NCI-H524 treated with DMSO at 0.1 percent for 48 hours (cell line): ENCODE data around the gene AGER.
"Not testable (repeated sequence)": the region's sequence is repeated elsewhere in the genome, so short reads cannot be mapped to it uniquely, and the experiment has no call there.

Source experiments
- DNase-seq: peaks from one replicate; lab custom pipeline; 2025; lab: John Stamatoyannopoulos, UW

AGER gene

DNA sequence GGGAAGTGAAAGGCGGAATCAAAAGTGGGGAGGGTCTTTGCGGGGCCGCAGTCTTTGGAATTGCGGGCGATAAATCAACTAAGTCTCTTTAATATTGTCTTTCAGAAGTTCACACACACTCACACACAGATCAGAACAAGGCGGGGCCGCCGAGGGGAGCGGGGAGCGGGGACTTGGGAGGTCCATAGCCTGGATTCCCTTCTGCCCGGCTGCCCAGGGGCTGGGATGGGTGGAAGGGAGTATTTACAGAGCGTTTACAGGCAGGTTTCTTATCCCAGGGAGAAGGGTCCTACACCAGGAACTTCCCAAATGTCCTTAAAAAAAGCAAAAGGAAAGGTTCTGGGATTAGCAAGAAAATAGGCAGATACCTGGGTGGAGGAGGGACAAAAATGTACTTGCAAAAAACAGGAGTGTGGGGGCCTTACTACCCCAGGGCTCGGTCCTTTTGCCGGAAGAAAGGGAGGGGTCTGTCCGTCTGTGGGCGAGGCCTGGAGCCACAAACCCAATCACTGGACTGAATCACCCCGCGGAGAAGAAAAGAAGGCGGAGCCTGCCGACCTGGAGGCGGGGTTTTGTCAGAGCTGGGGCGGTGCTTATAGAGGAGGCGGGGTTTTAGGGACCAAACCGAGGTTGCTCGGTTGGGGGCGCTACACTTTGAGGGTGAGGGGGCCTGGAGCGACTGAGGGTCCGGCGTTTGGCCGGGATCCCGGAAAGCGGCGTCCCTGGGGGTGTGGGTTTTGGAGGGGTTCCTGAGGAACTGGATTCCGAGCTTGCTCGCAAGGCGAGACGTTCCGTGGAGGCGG, 35.6 kb downstream of the AGER start:
- DNase-seq: no peak

GRCh38 chr6:32147401-32148132, 36.5 kb downstream of the AGER start:
- DNase-seq: no peak

DNA sequence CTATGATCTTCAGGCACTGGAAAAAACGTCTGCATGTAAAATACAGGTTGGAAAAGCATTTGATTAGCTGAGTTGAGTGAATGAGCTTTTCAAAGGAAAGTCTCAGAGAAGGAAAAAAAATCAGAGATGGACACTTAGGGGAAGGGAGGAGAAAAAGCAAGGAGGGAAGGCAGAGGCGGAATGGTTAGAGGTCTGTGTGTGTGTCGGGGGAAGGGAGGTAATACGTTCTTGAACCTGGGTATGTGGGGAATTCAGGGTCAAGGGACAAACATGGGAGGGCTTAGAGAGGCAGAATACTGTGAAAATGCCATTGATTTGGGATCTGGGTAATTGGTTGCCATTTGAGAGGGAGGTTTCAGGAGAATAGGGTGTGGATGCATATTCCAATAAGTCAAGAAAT, 37.4 kb downstream of the AGER start:
- no peak for DNase-seq

DNA sequence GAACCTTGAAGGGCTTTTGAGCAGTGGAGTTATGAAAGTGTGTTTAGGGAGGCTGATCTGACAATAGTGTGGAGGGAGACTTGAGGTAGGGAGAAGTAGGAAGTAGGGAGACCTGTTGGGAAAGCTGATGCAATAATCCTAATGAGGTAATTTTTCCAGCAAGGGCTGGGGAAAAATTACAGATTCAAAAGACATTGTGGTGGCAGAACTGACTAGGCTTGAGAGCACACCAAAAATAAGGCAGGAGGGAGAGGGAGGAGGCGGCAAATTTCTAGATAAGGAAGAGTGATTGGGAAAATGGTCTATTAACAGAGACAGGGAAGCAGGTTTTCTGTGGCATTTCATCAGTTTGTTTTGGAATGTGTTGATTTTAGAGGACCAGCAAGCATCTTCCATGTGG, 37.8 kb downstream of the AGER start:
- no peak for DNase-seq

DNA sequence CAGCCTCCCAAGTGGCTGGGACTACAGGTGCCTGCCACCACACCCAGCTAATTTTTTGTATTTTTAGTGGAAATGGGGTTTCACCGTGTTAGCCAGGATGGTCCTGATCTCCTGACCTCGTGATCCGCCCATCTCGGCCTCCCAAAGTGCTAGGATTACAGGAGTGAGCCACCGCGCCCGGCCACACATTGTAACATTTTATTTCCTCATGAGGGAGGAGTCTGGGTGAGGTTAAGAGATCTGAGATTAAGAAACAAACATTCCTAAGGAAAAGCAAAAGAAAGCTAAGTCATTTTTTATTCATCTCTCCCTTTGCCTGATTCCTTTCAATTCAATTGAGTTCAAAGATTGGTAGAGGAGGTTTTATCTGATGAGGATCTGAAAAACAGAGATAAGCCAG, 39.8 kb downstream of the AGER start:
- DNase-seq: not testable (repeated sequence)

DNA sequence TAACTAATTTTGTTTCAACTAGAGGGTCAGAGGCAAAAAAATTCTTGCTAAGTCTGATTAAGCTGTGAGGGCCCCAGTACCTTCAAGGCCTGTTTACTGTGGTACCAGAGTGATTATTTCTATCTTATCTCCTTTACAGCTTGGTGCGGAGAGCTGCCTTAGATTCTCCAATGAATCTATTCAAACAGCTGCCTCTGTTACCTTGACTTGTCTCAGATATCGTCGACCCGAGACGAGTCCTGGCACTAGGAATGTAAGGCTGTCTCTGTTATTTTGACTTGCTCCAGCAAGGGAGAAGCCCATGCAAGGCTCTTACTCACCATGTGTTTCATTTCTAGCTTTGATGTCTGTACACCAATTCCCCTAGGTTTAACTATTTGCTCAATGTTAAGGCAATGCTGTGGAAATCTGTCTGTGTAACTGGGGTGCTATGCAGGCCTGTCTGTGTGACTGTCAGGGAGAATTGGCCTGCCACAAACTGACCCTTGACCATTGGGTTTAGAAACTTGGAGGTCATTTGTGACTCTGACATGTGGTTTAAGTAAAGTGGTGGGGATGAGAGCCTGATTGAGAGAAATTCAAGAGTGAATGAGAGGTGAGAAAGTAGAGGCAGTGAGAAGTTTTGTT, 43.5 kb downstream of the AGER start:
- no peak for DNase-seq

- no peak for DNase-seq
Measured at GRCh38 chr6:32139590-32139989, 44.5 kb downstream of the AGER start.

- no peak for DNase-seq
Measured at GRCh38 chr6:32137454-32137853, 46.6 kb downstream of the AGER start.

DNA sequence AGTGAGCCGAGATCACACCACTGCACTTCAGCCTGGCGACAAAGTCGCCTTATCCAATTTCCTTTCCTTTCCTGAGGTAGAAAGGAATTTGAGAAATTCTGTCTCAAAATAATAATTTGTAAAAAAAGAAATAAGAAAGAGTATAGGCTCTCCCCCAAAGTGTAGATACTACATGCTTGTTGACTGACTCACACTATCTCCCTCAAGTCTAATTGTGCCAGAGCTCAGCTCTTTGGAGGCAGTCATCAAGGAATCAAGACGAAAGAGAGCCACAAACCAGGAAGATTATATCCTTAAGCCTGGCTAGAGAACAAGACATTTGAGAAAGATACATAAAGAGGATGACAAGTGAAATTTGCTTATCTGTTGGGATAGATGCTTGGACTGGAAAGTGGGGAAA, 50.3 kb downstream of the AGER start:
- DNase-seq: no peak

- no peak for DNase-seq
Measured at GRCh38 chr6:32132110-32132509, 51.9 kb downstream of the AGER start.

- no peak for DNase-seq
Measured at GRCh38 chr6:32131439-32131948, 52.6 kb downstream of the AGER start.
